Measurements from ENCODE around the gene DLX4.
A peak's percentile ranks its signal among the peaks of the same experiment; 100 is the strongest.

Gene DLX4

DNA sequence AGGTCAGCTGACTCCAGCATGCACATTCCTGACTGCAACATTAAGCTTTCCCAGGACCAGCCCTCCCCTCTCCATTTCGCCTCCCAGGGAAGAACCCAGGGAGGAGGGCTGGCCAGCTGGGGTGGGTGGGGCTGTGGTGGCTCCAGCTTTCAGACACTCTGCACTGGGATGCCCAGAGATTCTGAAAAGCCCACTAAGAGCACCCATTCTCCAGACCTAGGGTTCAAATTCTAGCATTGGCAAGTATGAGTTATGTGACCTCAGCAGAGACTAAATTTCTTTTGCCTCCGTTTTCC, 18.2 kb downstream of the DLX4 start:
- DNase-seq (ENCODE audit: low spot score): no peak

DNA sequence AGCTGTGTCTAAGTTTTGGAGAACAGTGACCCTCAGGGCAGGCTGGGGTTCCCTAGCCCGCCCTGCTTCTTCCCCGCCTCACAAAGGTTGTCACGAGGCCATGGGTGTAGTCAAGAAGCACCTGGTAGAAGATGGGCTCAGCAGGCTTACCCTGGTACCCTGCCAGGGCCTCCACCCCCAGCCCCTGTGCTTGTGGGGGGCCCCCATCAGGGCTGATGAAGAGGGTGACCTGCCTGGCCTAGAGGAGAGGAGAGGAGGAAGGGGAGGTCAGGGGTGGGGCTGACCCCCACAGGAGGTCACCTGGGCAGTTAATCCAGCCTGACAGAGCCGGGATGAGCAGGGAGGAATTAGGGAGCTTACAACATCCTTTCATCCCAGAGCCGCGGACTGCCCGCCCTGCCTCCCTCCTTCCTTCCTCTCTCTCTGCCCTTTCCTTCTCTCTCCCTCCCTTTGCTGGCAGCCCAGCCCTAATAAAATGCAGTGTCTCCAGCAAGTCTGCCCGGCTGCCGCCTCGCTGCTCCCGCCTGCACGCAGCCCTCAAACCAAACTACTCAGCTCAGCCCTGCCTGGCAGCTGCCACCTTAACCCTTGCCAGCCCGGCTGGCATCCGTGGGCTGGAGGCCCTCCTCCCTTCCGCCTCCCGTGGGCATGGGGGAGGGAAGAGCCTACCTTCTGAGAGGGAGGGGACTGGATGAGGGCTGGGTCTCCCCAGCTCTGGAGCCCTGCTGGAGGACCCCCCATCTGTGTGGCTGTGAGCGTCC, 18.9 kb downstream of the DLX4 start:
- DNase-seq (ENCODE audit: low spot score): peak; percentile 51

DNA sequence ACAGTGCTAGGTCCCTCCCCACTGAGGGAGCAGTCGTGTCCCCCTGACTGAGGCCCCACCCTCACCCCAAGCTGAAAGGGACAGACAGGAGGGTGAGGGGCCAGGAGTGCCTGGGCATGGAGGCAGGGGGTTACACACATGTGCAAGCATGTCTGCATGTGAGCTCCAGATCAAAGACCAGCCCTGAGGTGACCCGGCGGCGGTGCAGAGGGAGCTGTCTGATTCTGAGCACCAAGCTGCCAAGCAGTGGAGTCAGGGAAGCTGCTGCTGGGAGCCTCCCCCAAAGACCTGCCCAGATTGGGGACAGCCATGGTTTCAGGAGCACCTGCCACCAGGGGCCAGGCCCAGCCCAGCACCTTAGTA, 20.5 kb downstream of the DLX4 start:
- no peak for DNase-seq (ENCODE audit: low spot score)

DNA sequence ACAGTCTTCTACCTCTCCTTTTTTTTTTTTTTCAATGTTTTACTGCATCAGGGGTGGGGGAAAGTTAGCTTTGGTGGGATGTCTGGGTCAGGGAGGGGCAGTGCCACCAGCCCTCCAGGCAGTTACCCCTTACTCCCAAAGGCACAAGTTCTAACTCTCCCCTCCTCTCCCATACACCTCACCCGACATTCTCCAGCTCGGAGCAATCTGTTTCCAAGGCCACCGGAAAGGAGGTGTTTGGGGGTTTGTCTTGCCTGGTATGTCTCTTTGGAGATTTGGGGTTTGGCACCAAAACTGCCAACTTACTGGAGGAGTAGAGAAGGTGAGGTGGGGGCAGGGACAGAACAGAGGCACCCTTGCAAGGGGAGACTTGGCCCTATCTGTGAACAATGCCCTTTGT, 21.3 kb downstream of the DLX4 start:
- DNase-seq (ENCODE audit: low spot score): no peak

DNA sequence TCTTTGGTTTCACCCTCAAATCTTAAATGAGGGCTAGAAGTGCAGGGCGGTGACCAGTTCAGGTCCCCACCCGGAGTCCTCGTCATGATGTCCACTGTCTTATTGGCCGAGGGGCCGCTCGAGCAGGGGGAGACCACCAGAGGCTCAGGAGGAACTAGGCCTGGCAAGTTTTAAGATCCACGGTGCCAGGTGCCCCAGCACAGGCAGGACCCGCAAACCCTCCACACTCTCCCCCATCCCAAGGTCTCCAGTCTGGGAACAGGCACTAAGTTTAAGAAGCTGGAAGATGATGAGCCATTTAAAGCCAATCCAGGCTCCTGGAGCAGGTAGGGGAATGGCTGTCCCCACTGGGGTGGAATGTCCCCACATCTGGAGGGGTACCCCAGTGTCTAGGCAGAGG, 21.9 kb downstream of the DLX4 start:
- DNase-seq (ENCODE audit: low spot score): no peak

DNA sequence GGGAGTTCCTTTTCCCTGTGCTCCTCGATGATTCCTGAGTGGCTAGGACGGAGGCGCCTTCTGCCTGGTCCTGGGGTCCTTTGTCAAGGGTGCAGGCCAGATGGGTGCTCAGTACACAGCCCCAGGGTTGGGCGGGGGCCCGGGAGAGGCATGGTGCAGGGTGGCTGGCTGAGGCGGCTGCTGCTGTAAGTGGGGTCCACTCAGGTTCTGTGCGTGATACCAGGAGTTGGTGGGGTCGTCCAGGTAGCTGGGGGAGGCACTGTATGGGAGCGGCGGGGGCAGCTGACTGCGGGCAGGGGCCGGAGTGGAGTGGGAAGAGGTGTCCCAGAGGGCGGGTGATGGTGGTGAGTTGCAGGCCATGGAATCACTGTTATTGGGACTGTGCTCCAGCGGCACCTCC, 22.4 kb downstream of the DLX4 start:
- no peak for DNase-seq (ENCODE audit: low spot score)

DNA sequence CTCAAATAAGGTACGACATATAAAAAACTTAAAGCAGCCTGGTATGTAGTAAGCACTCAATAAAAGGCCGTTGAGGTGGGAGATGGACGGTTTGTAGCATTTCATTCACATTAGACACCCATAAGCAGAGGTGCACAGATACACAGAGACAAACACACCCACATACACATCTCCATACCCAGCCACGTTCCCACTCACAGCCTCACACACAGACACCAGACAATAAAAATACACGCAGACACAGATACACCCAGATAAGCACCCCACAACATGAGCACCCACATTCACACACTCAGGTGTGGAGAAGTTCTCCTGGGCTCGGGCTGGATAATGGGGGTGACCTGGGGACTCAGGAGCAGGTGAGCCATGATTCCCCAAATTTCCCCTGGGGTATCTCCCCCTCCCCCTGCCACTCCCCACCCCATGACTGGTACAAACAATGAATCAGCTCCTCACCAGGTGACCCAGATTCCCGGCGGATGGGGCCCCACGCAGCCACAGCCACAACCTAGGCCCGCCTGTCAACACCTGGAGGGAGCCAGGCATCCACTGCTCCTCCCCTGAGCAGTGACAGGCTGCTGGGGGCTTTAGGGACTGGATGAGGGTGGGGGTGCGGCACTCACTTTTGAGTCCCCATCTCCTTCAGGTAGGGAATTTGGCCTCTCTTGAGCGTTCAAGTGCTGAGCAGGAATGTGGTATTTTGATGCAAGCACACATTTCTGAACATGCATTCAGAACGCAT, 23.4 kb downstream of the DLX4 start:
- no peak for DNase-seq (ENCODE audit: low spot score)

DNA sequence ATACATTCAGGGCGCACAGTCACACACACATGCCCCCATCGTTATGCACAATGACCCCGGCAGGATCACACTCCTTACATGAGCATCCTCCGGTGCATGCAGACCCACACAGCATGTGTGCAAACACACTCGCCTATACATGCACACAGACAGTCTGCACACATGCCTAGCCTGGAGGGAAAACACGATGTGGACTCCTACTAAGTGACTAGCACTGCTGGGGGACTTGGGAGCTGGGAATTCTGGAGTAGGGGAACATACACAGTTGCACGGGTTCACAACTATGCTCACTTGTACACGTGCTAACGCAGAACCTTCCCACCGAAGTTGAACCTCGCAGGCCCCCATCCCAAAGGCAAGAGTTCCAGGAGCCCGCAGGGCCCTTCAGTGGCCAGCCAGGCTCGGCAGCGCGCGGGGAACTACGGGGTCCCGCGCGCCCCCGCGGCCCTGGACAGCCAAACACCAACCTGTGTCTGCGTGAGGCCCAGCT, 24.0 kb downstream of the DLX4 start:
- no peak for DNase-seq (ENCODE audit: low spot score)

DNA sequence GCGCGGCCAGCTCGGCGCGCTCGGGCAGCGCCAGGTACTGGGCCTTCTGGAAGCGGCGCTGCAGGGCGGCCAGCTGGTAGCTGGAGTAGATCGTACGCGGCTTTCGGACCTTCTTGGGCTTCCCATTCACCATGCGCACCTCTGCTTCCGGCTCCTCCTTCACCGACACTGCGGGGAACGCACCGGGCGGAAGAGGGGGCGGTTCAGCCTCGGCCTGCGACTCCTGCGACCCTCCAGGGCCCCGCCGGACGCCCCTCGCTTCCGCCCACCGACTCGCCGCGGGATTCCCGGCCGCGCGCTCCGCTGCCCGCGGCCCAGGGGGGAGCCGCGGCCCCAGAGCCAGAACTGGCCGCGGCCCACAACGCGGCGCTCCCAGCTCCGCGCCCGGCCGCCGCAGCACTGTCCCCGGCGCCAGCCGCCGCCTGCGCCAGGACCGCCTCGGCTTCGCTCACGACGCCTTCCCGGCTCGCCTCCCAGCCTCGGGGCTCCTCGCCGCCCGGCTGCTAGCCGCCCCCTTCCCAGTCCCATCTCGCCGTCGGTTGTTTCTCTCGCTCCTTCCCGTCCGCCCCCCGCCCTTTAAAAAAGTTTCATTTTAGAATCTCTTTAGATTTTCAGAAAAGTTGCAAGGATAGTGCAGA, 24.6 kb downstream of the DLX4 start:
- no peak for DNase-seq (ENCODE audit: low spot score)

DNA sequence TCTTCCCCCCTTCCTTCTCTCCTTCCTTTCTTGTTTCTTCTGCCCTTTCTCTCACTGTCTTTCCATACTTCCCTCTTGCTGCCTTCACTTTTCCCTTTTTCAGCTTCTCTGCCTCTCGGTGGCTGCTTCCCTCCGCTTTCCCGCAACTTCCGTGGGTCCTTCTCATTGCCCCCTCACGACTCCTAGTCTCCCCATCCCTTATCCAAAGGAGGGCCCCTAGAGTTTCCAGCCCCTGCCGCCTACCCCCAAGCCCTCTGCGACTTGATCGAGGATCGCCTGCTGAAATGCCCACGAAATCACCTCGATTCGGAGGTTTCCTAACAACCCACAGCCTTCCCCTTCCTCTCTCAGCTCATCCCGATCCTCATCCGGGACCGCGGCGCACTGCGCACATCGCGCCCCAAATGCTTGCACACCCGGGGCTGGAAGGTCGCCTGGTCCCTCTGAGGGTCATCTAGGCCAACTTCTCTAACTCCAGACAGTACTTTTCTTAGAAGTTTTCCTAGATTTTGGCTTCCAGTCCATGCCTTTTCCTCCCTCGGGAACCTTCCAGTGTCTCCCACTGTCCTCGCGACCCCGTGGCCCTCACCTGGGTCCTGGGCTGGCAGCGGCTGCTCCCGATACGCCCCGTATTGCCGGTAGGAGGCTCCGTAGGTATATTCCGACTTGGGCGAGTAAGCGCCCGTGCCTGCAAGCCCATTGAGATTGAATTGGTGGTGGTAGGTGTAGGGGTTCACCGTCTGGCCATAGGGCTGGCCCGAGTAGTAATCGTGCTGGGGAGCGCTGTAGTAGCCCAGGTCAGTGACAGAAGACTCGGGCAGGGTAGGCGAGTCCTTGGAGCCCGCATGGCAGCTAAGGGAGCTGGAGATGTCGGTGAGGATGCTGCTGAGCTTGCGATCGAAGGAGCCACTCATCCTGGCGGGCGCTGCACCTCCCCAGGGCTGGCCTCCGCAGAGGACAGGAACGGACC, 25.4 kb downstream of the DLX4 start:
- DNase-seq (ENCODE audit: low spot score): no peak

DNA sequence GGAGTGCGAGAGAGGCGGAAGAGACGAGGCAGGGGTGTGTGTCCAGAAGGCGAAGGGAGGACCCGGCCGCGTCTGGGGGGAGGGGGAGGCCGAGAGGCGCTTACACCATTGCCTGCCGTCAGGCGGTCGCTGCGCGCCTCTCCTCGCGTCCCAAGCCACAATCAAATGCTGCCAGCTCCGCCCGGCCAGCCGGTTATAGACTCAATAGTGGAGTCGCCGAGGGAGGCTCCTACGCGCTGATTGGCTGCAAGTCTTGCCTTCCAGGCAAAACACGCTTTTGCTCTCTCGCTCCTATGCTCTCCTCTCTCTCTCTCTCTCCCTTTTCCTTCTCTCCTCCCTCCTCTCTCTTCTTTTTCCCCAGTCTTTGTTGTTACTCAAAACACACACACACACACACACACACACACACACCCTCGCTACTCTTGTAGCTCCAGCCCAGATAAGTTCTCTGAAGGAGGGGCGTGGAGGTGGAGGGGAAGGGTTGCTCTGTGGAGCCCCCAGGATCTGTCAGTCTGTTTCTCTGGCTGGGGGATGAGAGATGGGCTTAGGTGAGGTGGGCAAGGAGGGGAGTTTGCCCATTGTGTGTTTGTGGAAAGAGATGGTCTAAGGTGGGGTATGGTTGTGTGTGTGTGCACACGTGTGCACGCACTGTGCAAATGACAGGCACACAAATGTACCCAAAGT, 26.2 kb downstream of the DLX4 start, which contains the start of gene DLX3:
DLX3 (minus strand) TSS at position 170 of the 684 bp plus-strand sequence. CDS start 226 bp downstream, outside the sequence.
- DNase-seq (ENCODE audit: low spot score): peak; percentile 65

DNA sequence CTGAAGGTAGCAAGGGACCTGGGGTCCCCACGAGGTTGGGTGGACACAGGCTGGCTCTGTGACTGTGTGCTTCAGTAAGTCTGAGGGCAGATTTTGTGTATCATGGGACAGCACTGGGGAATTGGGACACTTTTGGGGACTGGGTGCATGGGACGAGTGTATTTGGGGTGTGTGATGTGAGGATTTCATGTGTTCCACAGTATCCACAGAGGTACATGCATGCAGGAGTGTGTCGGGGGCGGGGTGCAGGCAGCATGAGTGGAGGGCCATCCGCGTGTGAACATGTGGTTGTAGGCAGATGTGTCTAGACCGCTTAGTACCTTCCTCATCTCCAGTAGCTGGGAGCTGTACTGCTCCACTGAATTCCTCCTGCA, 27.1 kb downstream of the DLX4 start:
- no peak for DNase-seq (ENCODE audit: low spot score)

DNA sequence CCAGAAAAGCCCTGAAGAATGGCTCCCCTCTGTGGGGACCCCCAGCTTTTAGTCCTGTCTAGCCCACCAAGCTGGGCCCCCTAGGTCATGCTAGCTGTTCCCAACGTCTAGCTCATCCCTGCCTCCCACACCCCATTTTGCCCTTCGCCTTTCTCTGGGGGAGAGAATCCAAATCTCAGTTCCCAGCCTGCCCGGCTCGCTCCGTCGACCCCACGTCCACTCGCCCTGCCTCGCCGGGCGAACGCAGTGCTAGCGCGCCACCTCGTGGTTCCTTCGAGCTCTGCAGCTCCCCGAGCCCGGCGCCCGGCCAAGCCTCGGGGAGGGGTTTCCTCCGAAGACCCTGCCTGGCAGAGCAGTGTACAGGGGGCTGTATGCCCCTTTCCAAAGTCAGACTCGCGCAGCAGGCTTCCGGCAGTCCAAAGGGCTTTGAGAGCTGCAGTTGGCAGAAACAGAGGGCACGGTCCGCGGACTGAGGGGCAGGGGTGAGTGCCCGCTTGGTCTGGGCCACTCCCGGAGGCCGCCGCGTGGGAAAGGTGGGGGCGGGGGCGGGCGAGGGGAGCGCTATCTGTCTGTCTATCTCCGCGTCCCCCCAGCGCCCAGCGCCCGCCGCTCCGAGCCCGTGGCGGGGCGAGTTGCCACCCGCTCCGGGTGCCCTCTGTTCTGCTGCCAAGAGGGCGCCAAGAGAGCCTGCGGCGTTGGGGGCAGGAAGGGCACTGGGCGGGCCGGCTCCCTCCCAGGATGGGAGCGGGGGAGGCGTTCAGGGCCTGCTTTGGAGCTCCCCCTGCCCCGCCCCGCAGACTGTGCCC, 27.7 kb downstream of the DLX4 start:
- peak; percentile 52 for DNase-seq (ENCODE audit: low spot score)

DNA sequence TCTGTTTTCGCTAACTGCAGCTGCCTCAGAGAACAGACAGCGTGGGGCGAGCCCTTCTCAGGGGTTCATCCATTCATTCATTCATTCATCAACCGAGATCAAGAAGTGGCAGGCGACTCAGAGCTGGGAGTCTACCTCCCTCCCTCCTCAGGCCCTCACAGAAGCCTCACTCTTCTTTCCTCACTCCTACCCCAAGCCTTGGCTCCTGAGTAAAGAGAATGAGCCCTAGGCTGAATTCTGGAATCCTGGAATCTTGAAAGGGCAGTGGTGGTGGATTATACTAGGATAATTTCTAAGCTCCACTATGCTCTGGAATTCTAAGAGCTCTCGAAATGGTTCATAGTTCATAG, 28.3 kb downstream of the DLX4 start:
- no peak for DNase-seq (ENCODE audit: low spot score)

DNA sequence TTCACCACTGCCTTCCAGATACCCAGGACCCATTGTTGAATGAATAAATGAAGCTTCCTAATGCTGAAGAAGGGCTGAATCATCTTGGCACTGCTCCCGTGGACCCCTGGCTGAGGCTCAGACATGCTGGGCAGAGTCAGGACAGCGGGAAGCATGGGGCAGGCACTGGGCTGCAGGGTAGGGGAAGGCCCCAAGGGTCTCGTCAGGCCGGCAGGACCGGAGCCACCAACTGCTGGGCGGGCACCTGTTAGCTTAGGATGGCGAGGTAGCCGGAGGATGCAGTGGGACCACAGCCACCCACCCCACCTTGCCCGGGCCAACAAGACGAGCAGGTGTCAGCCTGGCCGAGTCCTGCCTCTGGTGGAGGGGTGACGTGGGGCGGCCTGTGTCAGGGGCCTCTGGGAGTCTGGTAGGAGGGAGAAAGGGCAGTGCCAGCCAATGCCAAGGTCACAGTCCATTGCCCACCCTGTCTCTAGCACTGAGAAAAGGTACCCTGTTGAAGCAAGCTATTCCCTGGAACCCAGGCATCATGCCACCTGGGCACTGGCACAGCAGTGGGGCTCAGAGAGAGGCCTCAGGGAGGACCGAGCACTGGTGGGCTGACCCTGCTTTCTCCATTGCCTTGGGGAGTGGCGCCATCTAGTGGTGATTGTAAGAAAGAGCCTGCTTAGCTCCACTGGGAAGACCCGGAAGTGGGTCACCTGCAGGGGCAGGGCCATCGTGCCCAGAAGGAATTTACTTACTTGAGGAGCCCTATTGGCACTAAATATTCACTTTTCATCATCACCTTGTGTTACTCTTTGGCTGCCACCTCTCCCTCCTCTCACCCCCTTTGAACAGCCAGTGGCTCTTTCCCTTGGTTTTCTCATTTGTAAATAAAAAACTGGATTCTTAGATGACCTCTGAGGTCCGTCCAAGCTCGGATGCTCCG, 29.0 kb downstream of the DLX4 start:
- DNase-seq (ENCODE audit: low spot score): peak; percentile 86

DNA sequence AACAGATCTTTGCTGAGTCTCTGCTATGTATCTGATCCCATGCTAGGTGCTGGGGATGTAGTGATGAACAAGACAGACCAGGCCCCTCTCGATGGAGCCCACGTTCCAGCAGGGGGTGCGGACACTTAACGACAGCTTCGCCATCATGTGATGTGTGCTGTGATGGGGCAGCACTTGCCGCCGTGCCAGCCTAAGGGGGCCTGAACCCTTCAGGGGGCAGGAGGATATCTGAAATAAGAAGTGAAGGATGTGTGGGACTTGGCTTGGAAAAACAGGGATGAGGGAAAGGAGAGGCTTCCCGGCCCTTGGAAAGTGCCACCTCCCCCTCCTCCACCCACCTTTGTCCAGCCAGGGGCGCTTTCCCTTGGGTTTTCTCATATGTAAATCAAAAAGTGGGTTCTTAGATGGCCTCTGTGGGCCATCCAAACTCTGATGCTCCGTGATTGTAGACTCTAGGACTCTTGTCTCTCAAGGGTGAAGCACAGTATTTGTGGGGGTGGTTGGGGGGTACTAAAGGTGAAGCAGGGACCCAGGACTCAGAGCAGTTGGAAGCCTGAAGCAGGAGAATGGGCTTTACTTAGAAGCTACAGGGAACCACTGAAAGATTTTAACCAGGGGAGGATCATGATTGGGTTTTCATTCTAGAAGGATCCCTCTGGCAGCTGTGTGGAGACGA, 30.0 kb downstream of the DLX4 start:
- no peak for DNase-seq (ENCODE audit: low spot score)

DNA sequence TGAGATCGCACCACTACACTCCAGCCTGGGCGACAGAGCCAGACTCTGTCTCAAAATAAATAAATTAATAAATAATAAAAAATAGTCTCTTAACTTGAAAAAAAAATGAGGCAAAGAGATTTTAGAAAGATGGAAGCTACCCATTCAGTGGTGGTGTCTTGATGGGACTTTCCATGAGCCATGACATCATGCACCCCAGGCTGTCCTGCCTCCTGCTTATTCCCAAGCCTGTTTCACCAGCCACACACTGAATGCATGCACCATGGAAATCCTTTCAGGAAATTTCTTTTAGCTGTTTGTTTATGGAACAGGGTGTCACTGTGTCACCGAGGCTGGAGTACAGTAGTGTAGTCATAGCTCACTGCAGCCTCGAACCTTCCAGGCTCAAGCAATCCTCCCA, 34.9 kb downstream of the DLX4 start:
- no peak for DNase-seq (ENCODE audit: low spot score)

DNA sequence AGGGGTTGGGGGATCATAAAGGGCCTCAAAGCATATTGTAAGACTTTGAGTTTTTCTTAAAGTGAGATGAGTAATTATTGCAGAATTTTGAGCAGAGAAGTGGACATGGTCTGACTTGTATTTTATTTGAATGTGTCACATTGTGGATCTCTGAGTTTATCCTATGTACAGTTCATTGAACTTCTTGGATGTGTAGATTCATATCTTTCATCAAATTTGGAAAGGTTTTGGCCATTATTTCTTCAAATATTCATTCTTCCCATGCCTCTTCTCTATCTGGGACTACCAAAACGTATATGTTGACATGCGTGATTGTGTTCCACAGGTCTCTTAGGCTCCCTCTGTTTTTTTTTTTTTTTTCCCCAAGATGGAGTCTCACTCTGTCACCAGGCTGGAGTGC, 40.3 kb downstream of the DLX4 start:
- no peak for DNase-seq (ENCODE audit: low spot score)

DNA sequence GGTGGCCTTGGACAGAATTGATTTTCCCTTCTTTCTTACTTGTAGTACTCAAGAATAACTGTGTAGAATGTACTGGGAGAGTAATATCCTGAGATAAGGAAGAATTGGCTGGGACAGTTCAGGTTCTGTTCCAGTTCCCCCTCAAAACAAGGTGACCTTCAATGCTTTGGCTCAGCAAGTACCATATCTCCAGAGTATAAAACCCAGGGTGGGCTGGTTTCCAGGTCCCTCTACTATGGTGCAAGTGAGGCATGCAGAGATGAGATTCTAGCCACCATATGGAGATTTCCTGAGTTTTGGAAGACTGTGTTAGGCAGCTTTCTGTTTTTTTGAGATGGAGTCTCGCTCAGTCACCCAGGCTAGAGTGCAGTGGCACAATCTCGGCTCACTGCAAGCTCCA, 44.1 kb downstream of the DLX4 start:
- no peak for DNase-seq (ENCODE audit: low spot score)
